GM21515 (cell line): ENCODE measurements around the gene CBFA2T2.
"Not testable (repeated sequence)": the region's sequence is repeated elsewhere in the genome, so short reads cannot be mapped to it uniquely, and the experiment has no call there.

Source experiments
- ATAC-seq: cut with Tn5 transposase; IDR thresholded peaks from one replicate; pipeline ENCODE4 v1.9.1; 2021; ENCODE audit not compliant: unreplicated experiment

CBFA2T2 gene

GRCh38 chr20:33570743-33571142 lies 80.8 kb downstream of the CBFA2T2 start:
- no peak for ATAC-seq

GRCh38 chr20:33573268-33573667 lies 83.4 kb downstream of the CBFA2T2 start:
- ATAC-seq, result not testable (repeated sequence)

DNA sequence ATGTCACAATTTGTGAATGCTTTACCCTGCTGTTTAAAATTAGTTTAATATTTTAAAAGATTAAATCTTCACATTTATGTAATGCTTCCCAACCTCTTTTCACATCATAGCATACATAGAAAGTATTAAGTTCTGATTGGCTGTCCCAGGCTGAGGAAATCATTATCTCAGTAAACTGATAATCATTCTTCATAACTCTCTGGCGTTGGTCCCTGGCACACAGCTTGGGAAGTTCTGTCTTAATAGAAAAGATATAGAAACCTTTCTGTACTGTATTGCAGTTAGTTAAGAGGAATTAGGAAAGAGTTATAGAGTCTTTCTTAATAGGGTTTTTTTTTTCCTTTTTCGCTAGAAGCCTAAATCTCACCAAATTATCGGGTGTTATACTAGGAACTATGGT lies 85.4 kb downstream of the CBFA2T2 start:
- no peak for ATAC-seq

GRCh38 chr20:33576432-33577125 lies 86.7 kb downstream of the CBFA2T2 start:
- no peak for ATAC-seq

DNA sequence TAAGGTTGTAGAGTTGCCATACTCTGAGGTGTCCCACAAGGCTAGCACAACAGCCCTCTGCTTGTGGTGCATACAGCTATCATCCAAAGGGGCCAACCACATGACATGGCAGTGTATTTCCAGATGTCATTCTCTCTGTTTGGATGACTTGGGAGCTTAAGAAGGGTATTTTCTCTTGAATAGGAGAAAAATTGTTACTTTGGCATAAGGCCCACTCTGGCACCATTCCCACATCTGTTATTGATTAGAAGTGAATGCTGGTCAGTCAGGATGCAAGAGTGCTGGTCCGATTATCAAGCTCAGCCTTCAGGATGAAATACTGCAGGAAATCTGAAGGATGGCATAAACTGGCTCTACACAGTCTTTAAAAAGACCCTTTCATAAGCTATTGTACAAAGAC lies 88.6 kb downstream of the CBFA2T2 start:
- ATAC-seq, result no peak

- no peak for ATAC-seq
Measured at GRCh38 chr20:33583143-33583542, 93.2 kb downstream of the CBFA2T2 start.

GRCh38 chr20:33584976-33585375 lies 95.1 kb downstream of the CBFA2T2 start:
- ATAC-seq, result no peak

DNA sequence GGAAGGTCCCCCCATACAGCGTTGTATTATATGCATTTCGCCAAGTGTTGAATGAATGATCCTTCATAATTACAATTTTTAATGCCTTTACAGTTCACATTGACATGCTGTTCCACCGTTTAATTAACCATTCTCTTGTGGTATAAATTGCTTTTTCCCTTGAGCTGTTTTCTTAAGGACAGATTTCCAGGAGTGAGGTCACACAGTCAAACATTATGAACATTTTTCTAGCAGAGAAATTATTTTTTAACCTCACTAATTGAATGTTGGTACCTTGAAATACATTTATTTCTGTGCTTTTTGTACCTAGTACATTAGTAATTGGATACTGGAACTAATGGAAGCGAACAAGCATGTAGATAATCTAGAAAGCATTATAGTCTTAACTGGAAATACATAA lies 95.5 kb downstream of the CBFA2T2 start:
- no peak for ATAC-seq

GRCh38 chr20:33589059-33589458 lies 99.2 kb downstream of the CBFA2T2 start:
- no peak for ATAC-seq

DNA sequence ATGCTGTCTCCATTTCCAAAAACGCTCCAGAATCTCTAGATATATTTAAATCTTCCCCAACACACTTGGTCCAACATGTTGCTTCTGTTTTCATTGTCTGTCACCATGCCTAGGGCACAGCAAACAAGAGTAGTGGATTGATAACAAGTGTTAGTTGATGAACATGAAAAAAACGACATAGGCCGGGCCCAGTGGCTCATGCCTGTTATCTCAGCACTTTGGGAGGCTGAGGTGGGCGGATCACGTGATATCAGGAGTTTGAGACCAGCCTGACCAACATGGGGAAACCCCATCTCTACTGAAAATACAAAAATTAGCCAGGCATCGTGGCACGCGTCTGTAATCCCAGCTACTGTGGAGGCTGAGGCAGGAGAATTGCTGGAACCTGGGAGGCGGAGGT lies 102.0 kb downstream of the CBFA2T2 start:
- ATAC-seq, result not testable (repeated sequence)

GRCh38 chr20:33594743-33595142 lies 104.8 kb downstream of the CBFA2T2 start:
- ATAC-seq, result no peak

GRCh38 chr20:33600414-33600813 lies 110.5 kb downstream of the CBFA2T2 start:
- no peak for ATAC-seq

GRCh38 chr20:33600981-33601380 lies 111.1 kb downstream of the CBFA2T2 start:
- ATAC-seq, result no peak

- ATAC-seq, result no peak
Measured at GRCh38 chr20:33601861-33602260, 112.0 kb downstream of the CBFA2T2 start.

DNA sequence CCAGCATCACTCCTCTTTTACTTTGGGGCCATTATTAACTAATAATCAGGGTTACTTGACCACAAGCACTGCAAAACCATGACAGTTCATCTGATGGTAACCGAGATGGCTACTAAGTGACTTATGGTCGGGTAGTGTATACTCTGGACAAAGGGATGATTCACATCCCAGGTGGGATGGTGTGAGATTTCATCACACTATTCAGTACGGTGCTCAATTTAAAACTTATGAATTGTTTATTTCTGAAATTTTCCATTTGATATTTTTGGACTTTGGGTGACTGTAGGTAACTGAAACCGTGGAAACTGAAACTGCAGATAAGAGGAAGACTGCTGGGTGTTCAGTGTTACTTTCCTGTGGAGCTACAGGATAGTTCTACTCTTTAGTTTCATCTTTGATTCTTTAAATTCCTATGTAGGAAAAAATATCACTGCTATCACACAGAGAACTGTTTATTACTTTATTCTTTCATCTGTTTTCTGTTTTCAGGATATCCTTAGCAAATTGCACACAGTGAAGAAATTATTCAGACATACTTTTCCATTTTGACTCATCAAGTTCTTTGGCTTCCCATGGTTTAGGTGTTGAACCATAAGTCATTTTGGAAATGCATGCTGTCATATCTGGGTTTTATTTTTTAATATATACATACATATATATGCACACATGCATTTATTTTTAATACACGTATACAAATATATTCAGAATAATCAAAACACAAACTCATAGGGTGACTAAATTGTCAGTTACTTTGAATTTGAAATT lies 113.1 kb downstream of the CBFA2T2 start:
- no peak for ATAC-seq

GRCh38 chr20:33604084-33604990 lies 114.4 kb downstream of the CBFA2T2 start:
- no peak for ATAC-seq

- no peak for ATAC-seq
Measured at GRCh38 chr20:33604991-33605370, 115.1 kb downstream of the CBFA2T2 start.

- ATAC-seq, result peak; percentile 69
Measured at GRCh38 chr20:33606118-33606771, 116.3 kb downstream of the CBFA2T2 start.

DNA sequence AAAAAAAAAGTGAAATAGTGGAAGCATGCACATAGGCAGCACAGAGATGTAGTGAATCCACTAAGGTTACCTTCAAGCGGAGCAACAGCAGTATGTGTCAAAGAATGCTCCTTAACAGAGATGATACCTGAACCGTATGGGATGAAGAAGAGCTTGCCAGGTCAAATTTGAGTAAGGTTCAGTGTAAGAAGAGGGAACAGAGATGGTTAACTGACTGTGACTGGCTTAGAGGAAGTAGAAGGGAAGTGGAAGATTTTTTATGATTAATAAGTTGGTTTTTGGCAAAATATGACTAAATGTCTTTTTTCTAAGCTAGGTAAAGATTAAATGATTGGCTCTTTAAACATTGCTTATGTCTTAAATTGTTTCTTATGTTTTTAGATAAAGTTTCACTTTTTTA lies 119.6 kb downstream of the CBFA2T2 start:
- ATAC-seq, result no peak

- no peak for ATAC-seq
Measured at GRCh38 chr20:33611106-33611505, 121.2 kb downstream of the CBFA2T2 start.

GRCh38 chr20:33612001-33612400 lies 122.1 kb downstream of the CBFA2T2 start:
- no peak for ATAC-seq
